ENCODE measurements around the gene NBPF3.

GRCh38 chr1:21451981-21452411 lies 12.1 kb downstream of the NBPF3 start:
- TF ChIP-seq CTCF (IDR thresholded peaks at IDR 0.05) (no peak), TCF7L2 (IDR thresholded peaks at IDR 0.05; ENCODE audit: low read depth, low read length) (no peak), SIN3A (IDR thresholded peaks at IDR 0.05; ENCODE audit: borderline replicate concordance, insufficient read depth, low read depth, low read length) (no peak), POLR2AphosphoS5 (IDR thresholded peaks at IDR 0.05; ENCODE audit: low read depth, low read length) (no peak)
